GM18858 (cell line): ENCODE data around the gene MSH3.

Experiments
- ATAC-seq: cut with Tn5 transposase; IDR thresholded peaks from one replicate; pipeline ENCODE4 v1.9.1; 2021; ENCODE audit not compliant: unreplicated experiment

MSH3 gene

DNA sequence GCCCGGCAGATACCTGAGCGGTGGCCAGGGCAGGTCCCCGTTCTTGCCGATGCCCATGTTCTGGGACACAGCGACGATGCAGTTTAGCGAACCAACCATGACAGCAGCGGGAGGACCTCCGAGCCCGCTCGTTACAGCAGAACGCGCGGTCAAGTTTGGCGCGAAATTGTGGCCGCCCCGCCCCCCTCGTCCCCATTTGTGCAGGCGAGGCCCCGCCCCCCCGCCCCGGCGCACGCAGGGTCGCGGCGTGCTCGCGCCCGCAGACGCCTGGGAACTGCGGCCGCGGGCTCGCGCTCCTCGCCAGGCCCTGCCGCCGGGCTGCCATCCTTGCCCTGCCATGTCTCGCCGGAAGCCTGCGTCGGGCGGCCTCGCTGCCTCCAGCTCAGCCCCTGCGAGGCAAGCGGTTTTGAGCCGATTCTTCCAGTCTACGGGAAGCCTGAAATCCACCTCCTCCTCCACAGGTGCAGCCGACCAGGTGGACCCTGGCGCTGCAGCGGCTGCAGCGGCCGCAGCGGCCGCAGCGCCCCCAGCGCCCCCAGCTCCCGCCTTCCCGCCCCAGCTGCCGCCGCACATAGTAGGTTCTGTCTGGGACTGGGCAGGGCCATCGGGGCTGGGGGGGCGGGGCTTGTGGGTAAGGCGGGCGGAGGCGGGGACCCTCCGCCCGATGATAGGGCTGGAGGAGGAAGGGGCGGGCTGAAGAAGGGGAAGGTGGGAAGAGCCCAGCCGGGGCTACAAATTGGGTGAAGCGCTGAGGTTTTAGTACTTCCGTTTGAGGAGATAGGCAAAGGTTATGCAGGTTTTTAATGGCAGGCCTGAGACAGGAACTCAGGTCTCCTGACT, at the start of gene MSH3, which contains the start of gene DHFR:
Gene MSH3 (plus strand): TSS at position 262 of the 840 bp plus-strand sequence. CDS start 76 bp downstream, at position 338.
Gene DHFR (minus strand): TSS at position 593 of the 840 bp plus-strand sequence. CDS start 494 bp downstream, at position 99.
- peak; percentile 21 for ATAC-seq

DNA sequence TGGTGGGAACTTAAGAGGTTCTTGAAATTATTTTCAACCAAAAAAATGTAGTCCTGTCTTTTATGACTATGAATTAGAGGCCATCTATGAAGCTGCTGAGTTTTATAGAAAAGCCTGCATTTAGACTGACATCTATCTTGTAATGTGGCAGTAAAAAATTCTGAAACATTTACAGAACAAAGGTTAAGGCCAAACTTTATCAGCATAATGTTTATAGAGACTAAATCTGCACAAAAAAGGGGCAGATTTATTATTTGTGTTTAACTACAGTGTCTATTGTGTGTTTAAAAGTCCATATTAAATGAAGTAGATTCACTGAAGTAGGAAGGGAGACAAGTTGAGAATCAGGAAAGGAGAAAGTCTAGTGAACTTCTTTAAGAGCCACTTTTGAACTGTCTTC, 47.1 kb upstream of the MSH3 start:
- no peak for ATAC-seq

DNA sequence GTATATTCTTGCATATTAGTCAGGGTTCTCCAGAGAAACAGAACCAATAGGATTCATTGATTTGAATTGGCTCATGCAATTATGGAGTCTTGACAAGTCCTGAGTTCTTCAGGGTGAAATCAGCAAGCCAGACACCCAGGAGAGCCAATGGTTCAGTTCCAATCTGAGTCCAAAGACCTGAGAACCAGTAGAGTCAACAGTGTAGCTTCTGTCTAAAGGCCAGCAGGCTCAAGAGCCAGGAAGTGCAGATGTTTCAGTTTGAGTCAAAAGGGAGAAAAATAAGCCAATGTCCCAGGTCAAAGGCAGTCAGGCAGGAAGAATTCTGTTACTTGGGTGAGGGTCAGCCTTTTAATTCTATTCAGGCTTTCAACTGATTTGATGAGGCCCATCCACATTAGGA, 46.6 kb upstream of the MSH3 start:
- ATAC-seq: no peak

DNA sequence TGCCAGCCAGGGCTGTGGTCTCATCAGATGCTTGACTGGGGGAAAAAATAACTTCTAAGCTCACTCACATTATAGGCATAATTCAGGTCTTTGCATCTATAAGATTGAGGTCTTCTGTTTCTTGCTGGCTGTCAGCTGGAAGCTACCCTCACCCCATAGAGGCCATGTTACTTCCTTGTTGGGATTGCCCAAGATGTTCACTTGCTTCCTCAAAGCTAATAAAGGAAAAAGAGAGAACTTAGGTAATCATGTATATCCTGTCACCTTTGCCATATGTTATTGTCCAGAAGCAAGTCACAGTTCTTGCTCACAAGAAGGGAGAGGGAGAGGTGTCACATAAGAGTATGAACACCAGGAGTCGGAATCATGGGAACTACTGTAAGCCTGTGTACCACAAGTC, 45.7 kb upstream of the MSH3 start:
- no peak for ATAC-seq

DNA sequence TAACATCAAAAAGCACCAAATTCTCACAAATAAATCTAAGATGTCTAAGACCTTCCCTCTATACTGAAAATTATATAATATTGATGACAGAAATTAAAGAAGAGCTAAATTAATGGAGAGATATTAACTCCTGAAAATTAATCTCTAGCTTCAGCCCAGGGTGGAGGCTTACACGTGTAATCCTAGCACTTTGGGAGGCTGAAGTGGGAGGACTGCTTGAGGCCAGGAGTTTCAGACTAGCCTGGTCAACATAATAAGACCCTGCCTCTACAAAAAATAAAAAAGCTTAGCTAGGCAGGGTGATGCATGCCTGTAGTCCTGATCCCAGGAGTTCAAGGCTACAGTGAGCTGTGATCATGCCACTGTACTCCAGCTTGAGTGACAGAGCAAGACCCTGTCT, 44.8 kb upstream of the MSH3 start:
- no peak for ATAC-seq

DNA sequence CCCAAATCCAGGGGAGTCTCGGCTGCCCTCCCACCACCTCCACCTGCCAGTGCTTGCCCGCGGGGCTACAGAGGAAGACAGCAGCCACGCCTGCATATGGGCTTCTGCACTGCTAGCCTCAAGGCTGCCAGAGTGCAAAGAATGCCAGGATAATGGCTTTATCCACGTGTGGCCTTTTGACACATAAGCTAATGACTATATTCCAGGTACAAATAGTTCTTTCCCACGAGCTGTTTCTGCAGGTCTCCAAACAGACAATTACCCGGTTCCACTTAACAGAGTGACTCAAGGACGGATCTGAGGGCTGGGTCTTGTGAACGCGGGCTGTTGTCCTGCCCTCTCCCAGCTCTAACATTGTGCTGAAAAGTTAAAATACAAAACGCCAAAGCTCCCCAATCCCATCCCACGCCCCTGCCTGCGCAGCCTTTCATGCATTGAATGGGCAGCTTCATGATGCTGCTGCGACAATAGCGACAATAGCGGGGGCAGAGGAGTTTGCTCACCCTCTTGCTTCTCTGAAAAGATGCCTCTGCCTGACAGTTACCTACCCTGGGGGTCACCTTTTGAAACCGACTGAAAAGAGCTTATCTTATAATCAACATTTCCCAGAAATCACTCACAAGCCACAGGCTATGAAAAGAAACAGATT, 39.1 kb upstream of the MSH3 start:
- no peak for ATAC-seq

DNA sequence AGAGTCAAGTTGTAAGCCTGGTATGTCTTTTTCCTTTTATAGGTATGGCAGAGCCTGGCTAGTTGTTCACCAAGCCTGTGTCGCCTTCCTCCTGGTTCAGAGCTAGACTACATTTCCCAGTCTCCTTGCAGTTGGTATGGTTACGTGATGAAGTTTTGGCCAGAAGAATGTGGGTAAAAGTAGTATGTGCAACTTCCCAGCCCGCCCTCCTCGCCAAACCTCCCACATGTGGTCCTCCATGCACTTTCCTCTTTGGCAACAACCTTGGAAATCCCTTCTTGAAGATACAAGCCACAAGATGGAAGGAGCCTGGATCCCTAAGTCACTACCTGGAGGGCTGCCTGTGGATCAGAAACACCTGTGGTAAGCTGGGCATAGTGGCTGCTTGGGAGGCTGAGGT, 36.0 kb upstream of the MSH3 start:
- ATAC-seq: no peak

DNA sequence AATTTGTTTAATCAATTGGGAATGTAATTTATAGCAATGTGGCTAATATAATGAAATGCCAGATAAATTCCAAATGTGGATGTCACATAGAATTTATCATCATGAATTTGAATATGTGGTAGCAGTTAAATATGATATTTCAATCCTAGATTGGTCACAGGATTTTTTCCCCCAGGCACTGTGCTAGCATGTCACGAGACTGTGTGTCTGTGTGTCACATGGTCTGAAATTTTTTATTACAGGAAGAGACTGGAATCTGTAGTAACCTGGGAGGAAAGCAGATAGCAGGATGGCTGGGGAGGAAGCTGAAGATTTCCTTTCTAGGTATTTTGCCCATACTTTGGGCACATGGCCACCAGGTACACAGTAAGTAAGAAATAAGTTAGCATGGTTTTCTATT, 35.4 kb upstream of the MSH3 start:
- ATAC-seq: no peak

DNA sequence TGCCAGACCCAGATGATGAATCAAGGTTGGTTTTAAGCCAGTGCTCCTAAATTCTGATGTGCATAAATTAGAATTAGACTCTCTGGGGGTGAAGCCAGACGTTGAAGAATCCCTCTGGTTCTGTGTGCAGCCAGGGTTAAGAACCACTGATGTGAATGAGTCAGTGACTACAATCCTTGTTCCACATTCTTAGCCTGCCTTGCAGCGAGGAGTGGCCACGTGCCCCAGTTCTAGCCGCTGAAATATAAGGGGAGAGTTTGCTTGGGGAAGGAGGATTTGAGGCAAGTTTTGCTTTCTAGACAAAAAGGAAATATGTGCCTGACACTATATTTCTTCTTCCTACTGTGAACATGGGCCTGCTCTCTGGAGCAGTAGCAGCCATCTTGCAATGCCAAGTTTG, 34.2 kb upstream of the MSH3 start:
- ATAC-seq: no peak

DNA sequence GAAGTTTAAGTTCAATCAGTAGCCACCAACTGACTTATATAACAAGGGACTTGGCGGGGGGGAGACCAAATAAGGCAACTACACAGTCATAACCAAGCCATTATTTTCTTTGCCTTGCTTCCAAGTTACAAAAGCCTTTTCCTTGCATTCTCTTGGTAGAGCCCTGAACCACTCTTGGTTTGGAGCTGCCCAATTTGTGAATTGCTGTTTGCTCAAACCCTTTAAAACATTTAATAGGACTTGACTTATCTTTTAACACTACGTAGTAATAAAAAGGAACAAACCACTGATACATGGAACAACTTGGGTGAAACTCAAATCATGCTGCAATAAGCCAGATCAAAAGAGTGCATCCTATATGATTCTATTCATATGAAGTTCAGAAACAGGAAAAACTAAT, 31.7 kb upstream of the MSH3 start:
- no peak for ATAC-seq

DNA sequence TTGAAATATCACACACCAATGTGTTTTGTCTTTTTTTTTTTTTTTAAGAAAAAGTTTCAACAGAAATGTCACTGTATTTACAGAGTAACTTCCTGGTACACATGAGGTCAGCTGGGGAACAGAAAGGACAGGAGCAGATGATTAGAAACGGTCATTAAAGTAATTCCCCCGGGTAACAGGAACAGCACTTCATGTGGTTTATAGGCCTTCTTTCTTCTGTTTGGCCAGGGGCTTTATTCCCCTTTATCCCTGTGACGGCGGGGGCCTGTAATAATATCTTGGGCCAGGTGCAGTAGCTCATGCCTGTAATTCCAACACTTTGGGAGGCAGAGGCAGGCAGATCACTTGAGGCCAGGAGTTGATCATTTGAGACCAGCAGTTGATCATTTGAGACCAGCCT, 30.5 kb upstream of the MSH3 start:
- no peak for ATAC-seq

DNA sequence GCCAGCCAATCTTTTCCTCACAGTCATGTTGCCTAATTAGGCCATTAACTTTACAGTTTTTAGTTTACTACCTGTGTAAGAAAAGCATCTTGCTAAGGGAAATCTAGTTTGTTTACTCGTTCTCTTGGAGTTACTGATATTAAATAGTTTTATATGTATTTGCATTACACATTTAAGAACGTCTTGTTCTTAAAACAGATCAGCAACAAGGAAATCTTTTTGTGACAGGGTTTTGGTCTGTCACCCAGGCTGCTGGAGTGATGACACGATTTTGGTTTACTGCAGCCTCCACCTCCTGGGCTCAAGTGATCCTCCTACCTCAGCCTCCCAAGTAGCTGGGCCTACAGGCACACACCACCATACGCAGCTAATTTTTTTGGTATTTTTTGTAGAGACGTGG, 29.2 kb upstream of the MSH3 start:
- no peak for ATAC-seq

DNA sequence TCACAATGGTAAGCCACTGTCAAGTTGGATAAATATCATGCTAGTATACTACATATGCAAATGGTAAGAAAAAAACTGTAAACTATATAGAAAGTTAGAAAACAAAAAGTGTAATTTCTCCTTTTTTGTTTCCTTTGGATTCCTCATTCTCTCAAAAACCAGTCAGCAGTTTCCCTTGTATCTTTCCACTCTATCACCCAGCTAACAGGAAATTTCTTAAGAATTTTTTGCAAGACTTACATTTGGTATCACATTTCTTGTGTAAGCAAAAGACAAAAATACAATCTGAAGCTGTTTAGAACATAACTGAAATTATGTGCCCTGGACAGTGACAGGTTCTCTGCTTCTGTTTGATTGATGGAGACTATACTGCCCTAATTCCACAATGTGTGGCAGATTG, 25.2 kb upstream of the MSH3 start:
- ATAC-seq: no peak

DNA sequence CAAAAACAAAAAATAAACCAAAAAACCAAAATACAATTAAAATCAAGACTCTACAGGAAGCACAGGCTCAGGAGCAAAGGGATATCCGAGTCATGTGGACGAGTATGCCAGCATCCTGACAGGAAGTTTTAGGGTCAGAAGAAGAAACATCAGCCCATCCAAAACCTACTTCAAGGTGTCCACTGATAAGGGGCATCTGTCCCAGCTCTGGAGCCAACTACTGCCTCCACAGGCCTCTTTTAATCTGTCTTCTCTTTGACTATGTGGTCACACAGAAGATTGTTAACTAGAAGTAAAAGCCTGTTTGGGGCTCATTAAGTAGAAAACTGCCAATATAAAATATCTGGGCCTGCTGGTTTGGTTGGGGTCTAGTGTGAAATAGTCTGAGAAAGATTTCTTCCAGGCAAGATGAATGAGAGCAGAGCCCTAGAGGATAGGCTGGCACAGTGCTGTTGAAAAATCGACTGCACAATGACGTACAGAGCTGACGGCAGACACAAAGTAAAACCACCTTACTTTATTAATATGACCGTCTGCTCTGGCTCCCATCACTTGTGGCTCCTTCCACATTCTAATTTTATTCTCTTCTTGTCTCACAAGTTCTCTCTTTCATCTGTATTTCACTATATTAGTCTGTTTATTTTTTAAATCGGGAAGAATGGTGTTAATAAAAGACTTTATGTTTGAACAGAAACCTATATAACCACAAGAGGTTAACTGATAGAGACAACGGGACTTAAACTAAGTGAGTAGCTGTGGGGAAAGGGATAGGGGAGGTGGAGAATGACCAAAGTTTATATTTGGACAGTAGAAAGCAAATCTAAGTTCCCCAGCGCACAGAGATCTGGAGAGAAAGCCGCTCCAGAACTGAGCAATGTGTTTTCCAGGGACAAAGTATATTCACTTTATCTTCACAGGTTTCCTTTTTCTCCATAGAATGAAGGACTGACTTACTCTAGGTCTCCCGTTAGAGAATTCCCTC, 22.9 kb upstream of the MSH3 start:
- ATAC-seq: no peak

DNA sequence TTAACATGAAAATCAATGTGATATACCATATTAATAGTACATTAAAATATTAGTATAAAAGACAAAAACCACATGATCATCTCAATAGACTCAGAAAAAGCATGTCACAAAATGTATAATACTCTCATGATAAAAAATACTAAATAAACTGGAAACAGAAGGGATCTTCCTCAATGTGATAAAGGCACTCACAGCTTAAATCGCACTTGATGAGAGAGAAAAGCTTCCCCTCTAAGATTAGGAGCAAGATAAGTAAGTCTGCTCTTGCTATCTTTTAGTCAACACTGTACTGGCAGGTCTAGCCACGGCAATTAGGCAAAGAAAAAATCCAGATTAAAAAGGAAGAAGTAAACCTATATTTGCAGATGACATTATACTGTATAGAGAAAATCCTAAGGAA, 21.8 kb upstream of the MSH3 start:
- ATAC-seq: no peak

DNA sequence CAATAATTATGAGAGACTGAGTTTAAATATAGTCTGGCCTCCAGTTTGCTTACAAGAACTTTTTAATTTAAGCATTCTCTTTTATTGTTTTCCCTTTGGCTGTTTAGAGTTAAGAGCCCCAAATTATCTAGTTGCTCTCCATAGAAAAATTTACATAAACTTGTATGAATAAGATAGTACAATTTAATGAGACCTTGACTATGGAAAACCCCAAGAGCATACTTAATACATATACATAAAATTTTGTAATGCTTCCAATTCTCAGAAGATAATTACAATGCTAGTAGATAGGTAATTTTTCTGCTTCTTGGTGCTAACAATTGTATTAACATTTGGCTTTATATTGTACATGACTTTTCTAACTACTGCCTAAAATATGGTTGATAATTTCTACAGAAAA, 20.3 kb upstream of the MSH3 start:
- ATAC-seq: no peak

DNA sequence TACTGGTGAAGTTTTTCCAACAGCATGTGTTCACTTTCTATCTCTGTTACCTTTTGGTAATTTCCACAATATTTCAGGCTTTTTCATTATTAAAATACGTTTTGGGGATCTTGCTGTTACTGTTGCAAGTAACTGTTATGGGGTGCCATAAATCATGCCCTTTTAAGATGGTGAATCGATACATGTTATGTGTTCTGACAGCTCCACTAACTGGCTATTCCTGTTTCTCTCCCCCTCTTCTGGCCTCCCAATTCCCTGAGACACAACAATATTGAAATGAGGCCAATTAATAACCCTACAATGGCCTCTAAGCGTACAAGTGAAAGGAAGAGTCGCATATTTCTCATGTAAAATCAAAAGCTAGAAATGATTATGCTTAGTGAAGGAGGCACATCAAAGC, 13.1 kb upstream of the MSH3 start:
- ATAC-seq: no peak

DNA sequence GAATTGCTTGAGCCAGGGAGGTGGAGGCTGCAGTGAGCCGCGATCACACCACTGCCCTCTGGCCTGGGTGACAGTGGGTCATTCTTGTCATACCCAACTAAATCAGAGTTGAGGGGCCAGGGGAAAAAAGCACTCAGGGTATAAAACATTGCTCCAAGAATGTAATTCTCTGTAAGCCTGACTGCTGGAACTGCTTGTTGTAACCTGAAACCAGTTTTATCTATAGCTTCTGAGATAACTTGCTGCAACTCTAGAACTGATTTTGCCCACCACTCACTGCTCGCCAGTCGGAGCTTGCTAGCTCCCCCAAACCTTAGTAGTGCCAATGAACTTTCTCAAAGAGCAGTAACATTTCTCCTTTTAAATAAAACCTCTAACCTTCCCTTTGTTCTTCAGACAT, 9.6 kb upstream of the MSH3 start:
- ATAC-seq: no peak

DNA sequence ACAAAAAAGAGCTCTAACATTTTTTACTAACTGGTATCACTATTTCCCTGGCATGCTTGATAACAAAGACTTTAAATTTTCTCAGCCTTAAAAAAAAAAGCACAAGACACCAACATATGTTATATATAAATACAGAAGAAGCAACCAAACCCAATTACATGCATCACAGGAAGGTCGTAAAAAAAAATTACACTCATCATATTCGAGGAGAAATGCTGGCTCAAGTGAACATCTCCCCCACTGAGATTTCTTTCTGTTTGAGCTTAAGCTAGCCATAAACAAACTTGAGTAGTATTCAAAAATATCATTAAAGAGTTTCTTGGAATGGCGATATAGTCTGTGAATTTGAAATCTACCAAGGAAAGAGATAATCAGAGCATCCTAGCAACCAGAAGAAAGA, 7.5 kb upstream of the MSH3 start:
- no peak for ATAC-seq

DNA sequence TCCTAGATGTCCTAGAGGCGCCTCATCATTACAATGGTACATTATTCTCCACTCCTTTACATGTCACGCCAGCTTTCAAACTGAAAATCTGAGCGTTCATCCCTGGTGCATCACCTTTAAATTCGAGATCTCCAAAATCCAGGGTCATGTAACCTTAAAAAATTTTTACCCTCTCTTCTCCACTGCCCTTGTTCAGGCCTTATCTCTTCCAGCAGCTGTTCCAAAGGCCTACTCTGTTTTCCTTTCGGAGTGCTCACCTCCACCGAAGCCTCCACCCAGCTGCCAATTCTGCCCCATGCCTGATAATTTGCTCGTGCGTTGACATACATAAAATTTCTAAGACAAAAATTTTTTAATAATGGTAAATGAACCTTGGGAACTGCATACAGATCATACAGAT, 950 bp upstream of the MSH3 start:
- ATAC-seq: no peak

DNA sequence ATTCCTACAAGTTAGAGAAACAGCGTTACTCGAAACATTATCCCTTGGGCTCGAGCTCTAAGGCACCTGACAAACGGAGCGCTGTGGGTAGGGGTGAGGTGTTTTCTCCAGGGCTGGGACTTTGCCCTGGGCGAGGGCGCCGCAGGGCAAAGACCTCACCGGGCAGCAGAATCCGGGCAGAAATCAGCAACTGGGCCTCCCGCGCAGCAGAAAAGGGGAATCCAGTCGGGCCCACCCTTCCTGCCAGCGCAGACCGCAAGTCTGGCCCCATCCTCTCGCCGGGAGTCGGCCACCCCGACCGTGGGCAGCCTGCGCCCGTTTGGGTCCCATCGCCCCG, 430 bp upstream of the MSH3 start:
- no peak for ATAC-seq
